ENCODE results near the gene RHCG.
A peak's percentile ranks its signal among the peaks of the same experiment; 100 is the strongest.

Gene RHCG

DNA sequence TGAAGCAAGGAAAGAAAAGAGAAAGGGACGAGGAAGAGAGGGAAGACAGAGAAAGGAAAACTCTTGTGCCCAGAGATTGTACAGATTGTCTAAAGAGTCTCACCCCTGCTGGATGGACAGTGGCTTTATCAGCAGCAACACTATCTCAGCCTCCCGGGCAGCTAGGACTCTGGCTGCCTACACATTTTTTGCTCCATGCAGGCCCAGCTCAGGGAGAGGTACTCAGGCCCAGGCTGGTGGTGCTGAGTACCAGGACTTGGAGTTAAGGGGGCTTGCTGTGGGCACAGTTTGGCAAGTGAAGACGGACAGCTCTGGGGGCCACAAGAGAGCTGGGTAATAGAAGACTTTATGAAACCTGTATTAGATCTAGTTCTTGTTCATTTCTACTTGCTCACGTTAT, 19.1 kb upstream of the RHCG start:
- Mint-ChIP-seq H3K4me3 (no peak overlapping the region), H3K9me3 (no peaks in the 10 kb centered on the region), H3K27me3 (peaks cover 12% of the 10 kb centered on the region), H3K4me1 (no peaks in the 10 kb centered on the region), H3K27ac (no peak overlapping the region), H3K36me3 (no peaks in the 10 kb centered on the region)
- DNase-seq (ENCODE audit: low spot score in 2 of 2), result no peak
- no peak for ATAC-seq (ENCODE audit: low read depth)

GRCh38 chr15:89514596-89515406, 18.4 kb upstream of the RHCG start:
- Mint-ChIP-seq H3K9me3 (no peaks in the 10 kb centered on the region), H3K36me3 (no peaks in the 10 kb centered on the region), H3K27ac (no peak overlapping the region), H3K4me3 (no peak overlapping the region), H3K4me1 (no peaks in the 10 kb centered on the region), H3K27me3 (peaks cover 14% of the 10 kb centered on the region)
- no peak for ATAC-seq (ENCODE audit: low read depth)
- no peak for DNase-seq (ENCODE audit: low spot score in 2 of 2)

DNA sequence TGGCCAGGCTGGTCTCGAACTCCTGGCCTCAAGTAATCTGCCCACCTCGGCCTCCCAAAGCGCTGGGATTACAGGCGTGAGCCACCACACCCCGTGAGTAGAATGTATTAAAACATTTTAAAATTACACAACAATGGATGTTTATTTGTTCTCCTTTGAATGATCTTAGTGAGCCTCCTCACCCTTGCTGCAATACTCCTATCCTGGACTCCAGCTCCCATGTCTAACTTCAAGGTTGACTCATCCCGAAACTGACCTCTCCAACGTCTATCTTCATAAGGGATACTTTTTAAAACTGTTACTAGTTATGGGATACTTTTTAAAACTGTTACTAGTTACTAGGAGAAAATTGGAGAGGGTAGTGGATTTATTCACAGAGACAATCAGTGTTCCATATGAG, 17.8 kb upstream of the RHCG start:
- DNase-seq (ENCODE audit: low spot score in 2 of 2), result no peak
- H3K4me1 Mint-ChIP-seq, result no peaks in the 10 kb centered on the region
- no peak overlapping the region for H3K4me3 Mint-ChIP-seq
- H3K27me3 Mint-ChIP-seq, result peaks cover 14% of the 10 kb centered on the region
- no peak overlapping the region for H3K27ac Mint-ChIP-seq
- no peaks in the 10 kb centered on the region for H3K36me3 Mint-ChIP-seq
- ATAC-seq (ENCODE audit: low read depth), result no peak
- H3K9me3 Mint-ChIP-seq, result no peaks in the 10 kb centered on the region

DNA sequence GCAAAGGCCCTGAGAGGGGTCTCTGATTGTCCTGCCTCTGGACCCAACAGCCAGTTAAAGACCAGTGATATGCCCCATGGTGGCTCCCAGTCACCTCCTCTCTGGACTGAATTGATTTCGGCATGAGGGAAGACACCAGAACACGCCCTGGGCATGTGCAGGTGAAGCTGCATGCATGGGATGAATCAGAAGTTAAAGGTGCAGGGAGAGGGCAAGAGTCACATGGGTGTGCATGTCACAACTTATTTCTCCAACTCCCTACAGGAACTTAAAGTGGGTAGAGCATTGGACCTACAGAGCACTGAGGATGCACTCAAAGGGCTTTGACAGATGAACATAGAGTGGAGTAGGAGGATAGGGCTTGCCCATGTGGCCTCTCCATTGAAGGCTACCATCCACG, 16.9 kb upstream of the RHCG start:
- H3K27ac Mint-ChIP-seq, result no peak overlapping the region
- ATAC-seq (ENCODE audit: low read depth) (no peak), DNase-seq (ENCODE audit: low spot score in 2 of 2) (no peak)
- H3K36me3 Mint-ChIP-seq, result no peaks in the 10 kb centered on the region
- no peak overlapping the region for H3K4me3 Mint-ChIP-seq
- no peaks in the 10 kb centered on the region for H3K9me3 Mint-ChIP-seq
- peaks cover 14% of the 10 kb centered on the region for H3K27me3 Mint-ChIP-seq
- no peaks in the 10 kb centered on the region for H3K4me1 Mint-ChIP-seq

- peaks cover 14% of the 10 kb centered on the region for H3K27me3 Mint-ChIP-seq
- no peak overlapping the region for H3K4me3 Mint-ChIP-seq
- H3K36me3 Mint-ChIP-seq, result no peaks in the 10 kb centered on the region
- H3K4me1 Mint-ChIP-seq, result no peaks in the 10 kb centered on the region
- H3K9me3 Mint-ChIP-seq, result no peaks in the 10 kb centered on the region
- no peak overlapping the region for H3K27ac Mint-ChIP-seq
- DNase-seq (ENCODE audit: low spot score in 2 of 2) (no peak), ATAC-seq (ENCODE audit: low read depth) (no peak)
Measured at GRCh38 chr15:89512631-89513030, 16.2 kb upstream of the RHCG start.

- Mint-ChIP-seq H3K27ac (no peak overlapping the region), H3K36me3 (no peaks in the 10 kb centered on the region), H3K27me3 (peaks cover 14% of the 10 kb centered on the region), H3K9me3 (no peaks in the 10 kb centered on the region), H3K4me1 (no peaks in the 10 kb centered on the region), H3K4me3 (no peak overlapping the region)
- no peak for DNase-seq (ENCODE audit: low spot score in 2 of 2)
- ATAC-seq (ENCODE audit: low read depth), result no peak
Measured at GRCh38 chr15:89506026-89506686, 9.8 kb upstream of the RHCG start.

- Mint-ChIP-seq H3K4me1 (no peaks in the 10 kb centered on the region), H3K9me3 (no peaks in the 10 kb centered on the region), H3K36me3 (no peaks in the 10 kb centered on the region), H3K27me3 (peaks cover 17% of the 10 kb centered on the region), H3K4me3 (no peak overlapping the region), H3K27ac (no peak overlapping the region)
- ATAC-seq (ENCODE audit: low read depth) (no peak), DNase-seq (ENCODE audit: low spot score in 2 of 2) (no peak)
Measured at GRCh38 chr15:89504166-89504565, 7.8 kb upstream of the RHCG start.

DNA sequence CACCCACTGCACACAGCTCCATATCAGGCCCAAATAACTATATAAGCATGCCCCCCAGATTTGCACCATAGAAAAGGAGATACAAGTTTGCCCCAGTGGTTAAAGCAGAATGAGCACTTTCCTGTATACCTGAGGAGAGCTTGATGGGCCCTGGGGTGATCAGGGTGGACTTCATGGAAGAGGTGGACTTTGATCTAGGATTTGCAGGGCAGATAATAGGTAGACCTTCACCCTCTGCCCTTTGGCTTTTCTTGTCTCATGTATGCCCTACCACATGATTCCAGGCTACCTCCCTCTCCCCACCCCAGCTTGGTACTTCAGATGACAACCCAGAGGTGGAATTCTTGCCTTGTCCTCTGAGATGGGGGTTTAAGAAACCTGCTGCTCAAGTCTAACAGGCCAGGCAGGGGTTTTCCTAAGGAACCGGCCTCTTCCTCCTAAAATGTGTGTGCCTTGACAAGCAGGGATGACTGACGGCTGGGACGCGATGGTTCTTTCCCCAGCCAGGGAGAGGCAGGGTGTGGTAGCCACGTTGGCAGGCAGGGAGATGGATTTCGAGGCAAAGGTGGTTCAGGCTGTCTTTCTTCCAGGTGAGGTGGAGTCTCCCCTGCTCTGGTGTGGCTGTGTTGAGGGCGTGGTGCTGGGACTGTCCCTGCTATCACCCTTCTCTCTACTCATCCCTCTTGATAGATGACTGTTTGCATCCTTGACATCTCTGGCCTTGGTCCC, 6.6 kb upstream of the RHCG start:
- DNase-seq (ENCODE audit: low spot score in 2 of 2) (no peak), ATAC-seq (ENCODE audit: low read depth) (no peak)
- H3K27ac Mint-ChIP-seq, result no peak overlapping the region
- H3K36me3 Mint-ChIP-seq, result no peaks in the 10 kb centered on the region
- H3K9me3 Mint-ChIP-seq, result no peaks in the 10 kb centered on the region
- H3K4me1 Mint-ChIP-seq, result no peaks in the 10 kb centered on the region
- peaks cover 17% of the 10 kb centered on the region for H3K27me3 Mint-ChIP-seq
- H3K4me3 Mint-ChIP-seq, result no peak overlapping the region

DNA sequence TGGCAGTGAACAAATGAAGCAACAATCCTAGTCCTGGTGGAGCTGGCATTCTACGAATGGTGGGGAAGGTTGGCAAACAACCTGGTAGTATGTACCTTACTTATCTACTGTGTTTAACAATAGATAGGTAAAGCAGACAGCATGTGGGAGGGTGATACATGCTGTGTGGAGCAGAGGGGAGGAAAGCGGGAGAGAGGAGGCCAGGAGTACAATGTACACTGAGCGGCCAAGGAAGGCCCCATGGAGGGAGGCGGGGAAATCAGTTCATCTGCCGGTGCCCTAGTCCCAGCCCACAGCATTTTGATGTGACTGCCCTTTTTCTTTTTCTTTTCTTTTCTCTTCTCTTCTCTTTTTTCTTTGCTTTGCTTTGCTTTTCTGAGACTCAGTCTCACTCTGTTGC, 5.3 kb upstream of the RHCG start:
- DNase-seq (ENCODE audit: low spot score in 2 of 2), result no peak
- Mint-ChIP-seq H3K36me3 (no peaks in the 10 kb centered on the region), H3K9me3 (no peaks in the 10 kb centered on the region), H3K27me3 (peaks cover 19% of the 10 kb centered on the region), H3K27ac (no peak overlapping the region), H3K4me3 (no peak overlapping the region), H3K4me1 (peaks cover 3% of the 10 kb centered on the region)
- ATAC-seq (ENCODE audit: low read depth), result no peak

- Mint-ChIP-seq H3K36me3 (no peaks in the 10 kb centered on the region), H3K27me3 (peaks cover 20% of the 10 kb centered on the region), H3K27ac (no peak overlapping the region), H3K4me3 (no peak overlapping the region), H3K9me3 (no peaks in the 10 kb centered on the region), H3K4me1 (peaks cover 3% of the 10 kb centered on the region)
- ATAC-seq (ENCODE audit: low read depth) (no peak), DNase-seq (ENCODE audit: low spot score in 2 of 2) (no peak)
Measured at GRCh38 chr15:89500397-89501270, 4.3 kb upstream of the RHCG start.

DNA sequence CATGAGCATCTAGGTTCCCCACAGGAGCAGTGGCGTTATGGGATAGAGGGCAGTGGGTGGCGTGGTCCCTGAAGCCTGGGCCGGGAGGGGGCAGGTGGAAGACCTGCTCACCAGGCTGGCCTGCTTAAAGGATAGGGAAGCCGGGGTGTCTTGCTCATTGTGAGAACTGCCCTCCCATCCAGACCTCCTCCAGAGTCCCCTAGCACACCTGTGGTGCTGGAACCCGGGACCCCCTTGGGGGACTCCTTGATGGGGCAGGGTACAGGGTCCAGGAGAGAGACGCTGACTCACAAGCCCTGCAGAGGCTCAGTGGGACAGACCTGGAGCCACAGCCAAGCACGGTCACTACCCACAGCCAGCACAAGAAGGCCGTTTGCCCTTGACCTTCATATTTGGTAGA, 2.8 kb upstream of the RHCG start:
- no peak overlapping the region for H3K27ac Mint-ChIP-seq
- no peaks in the 10 kb centered on the region for H3K36me3 Mint-ChIP-seq
- ATAC-seq (ENCODE audit: low read depth) (no peak), DNase-seq (ENCODE audit: low spot score in 2 of 2) (no peak)
- peaks cover 19% of the 10 kb centered on the region for H3K27me3 Mint-ChIP-seq
- peaks cover 5% of the 10 kb centered on the region for H3K4me1 Mint-ChIP-seq
- H3K4me3 Mint-ChIP-seq, result no peak overlapping the region
- no peaks in the 10 kb centered on the region for H3K9me3 Mint-ChIP-seq

- no peak overlapping the region for H3K4me3 Mint-ChIP-seq
- H3K9me3 Mint-ChIP-seq, result no peaks in the 10 kb centered on the region
- ATAC-seq (ENCODE audit: low read depth) (no peak), DNase-seq (ENCODE audit: low spot score in 2 of 2) (no peak)
- no peaks in the 10 kb centered on the region for H3K36me3 Mint-ChIP-seq
- H3K27me3 Mint-ChIP-seq, result peaks cover 25% of the 10 kb centered on the region
- H3K27ac Mint-ChIP-seq, result no peak overlapping the region
- H3K4me1 Mint-ChIP-seq, result peaks cover 5% of the 10 kb centered on the region
Measured at GRCh38 chr15:89498574-89498906, 2.2 kb upstream of the RHCG start.

DNA sequence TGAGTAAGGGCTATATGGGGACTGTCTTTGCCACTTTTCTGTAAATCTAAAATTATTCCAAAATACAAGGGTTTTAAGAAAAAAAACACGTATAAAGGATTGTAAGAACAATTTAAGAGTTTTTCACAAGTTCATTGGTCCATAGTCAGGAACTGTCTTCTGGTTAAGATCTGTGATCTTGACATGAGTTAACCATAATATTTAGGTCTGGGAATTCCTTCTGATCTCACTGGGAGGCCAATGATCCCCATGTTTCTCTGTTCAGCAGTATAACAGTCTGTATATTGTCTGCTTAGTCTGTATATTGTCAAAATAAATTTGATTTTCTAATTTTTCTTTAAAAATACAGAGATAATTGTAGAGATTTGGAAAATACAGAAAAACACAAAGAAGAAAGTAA, 848 bp upstream of the RHCG start:
- no peak overlapping the region for H3K27ac Mint-ChIP-seq
- H3K36me3 Mint-ChIP-seq, result no peaks in the 10 kb centered on the region
- peaks cover 22% of the 10 kb centered on the region for H3K27me3 Mint-ChIP-seq
- ATAC-seq (ENCODE audit: low read depth), result no peak
- H3K4me3 Mint-ChIP-seq, result no peak overlapping the region
- no peaks in the 10 kb centered on the region for H3K9me3 Mint-ChIP-seq
- H3K4me1 Mint-ChIP-seq, result peaks cover 5% of the 10 kb centered on the region
- no peak for DNase-seq (ENCODE audit: low spot score in 2 of 2)

GRCh38 chr15:89495638-89496145, 691 bp downstream of the RHCG start:
- Mint-ChIP-seq H3K4me3 (no peak overlapping the region), H3K27ac (no peak overlapping the region), H3K36me3 (no peaks in the 10 kb centered on the region), H3K27me3 (peaks cover 21% of the 10 kb centered on the region), H3K9me3 (no peaks in the 10 kb centered on the region), H3K4me1 (peaks cover 5% of the 10 kb centered on the region)
- DNase-seq (ENCODE audit: low spot score in 2 of 2) (no peak), ATAC-seq (ENCODE audit: low read depth) (peak; percentile 29)
